CD14-positive monocyte (primary cell): Measurements from ENCODE around the gene BICD1. TPM values are rescaled to one million over a fixed set of nuclear protein-coding genes. Genes with fewer than 3 reads are reported as not detected.
A peak's percentile ranks its signal among the peaks of the same experiment; 100 is the strongest.

ENCODE experiments used
- DNase-seq, 3 donors: peaks; one replicate each; pipeline ENCODE4 v3.0.0-alpha.2; 2011 to 2022
- H2AFZ ChIP-seq: 2 replicates; pipeline ENCODE4 v1.6.0; 2012; ENCODE audit warnings: mild to moderate bottlenecking, low read depth, low read length, inconsistent platforms; ENCODE audit not compliant: insufficient read depth, poor library complexity, severe bottlenecking
- H3K27ac ChIP-seq, 2 donors: 1 replicate in 1 of 2; 2 replicates in 1 of 2; pipeline ENCODE4 v1.5.1; 2012 to 2013; ENCODE audit warnings: low read length in 2 of 2, control low read depth in 1 of 2, inconsistent platforms in 1 of 2, low read depth in 1 of 2, mild to moderate bottlenecking in 1 of 2
- H3K27me3 ChIP-seq, 2 donors: one replicate each; pipeline versions ENCODE4 v1.6.0 to v1.6.1; 2011 to 2013; ENCODE audit warnings: low read length in 2 of 2; ENCODE audit not compliant: control insufficient read depth in 2 of 2, insufficient read depth in 2 of 2
- H3K36me3 ChIP-seq, 2 donors: replicated peaks in 1 of 2; 1 replicate in 1 of 2; 2 replicates in 1 of 2; pipeline versions ENCODE4 v1.5.1 to v1.6.1; 2012 to 2013; ENCODE audit warnings: low read length in 2 of 2, control low read depth in 1 of 2, inconsistent platforms in 1 of 2, mild to moderate bottlenecking in 1 of 2; ENCODE audit not compliant: insufficient read depth in 2 of 2, control insufficient read depth in 1 of 2
- H3K4me1 ChIP-seq, 2 donors: 1 replicate in 1 of 2; 2 replicates in 1 of 2; pipeline versions ENCODE4 v1.5.1 to v1.6.1; 2012 to 2013; ENCODE audit warnings: low read length in 2 of 2, control low read depth in 1 of 2, inconsistent platforms in 1 of 2, mild to moderate bottlenecking in 1 of 2, moderate library complexity in 1 of 2; ENCODE audit not compliant: insufficient read depth in 2 of 2, control insufficient read depth in 1 of 2
- H3K4me2 ChIP-seq: replicated peaks from 2 replicates; pipeline ENCODE3; 2012; ENCODE audit warnings: low read length, moderate library complexity, mild to moderate bottlenecking; ENCODE audit not compliant: poor library complexity, severe bottlenecking; ENCODE audit errors: extremely low read depth
- H3K4me3 ChIP-seq, 3 experiments: fragments of 200-600 bp in 1 of 3; sonication (generic) in 1 of 3; replicated peaks in 1 of 3; 1 replicate in 2 of 3; 2 replicates in 1 of 3; pipeline ENCODE4 v1.5.1; 2011 to 2013; ENCODE audit warnings: low read length in 3 of 3, mild to moderate bottlenecking in 3 of 3, control low read depth in 2 of 3, low read depth in 2 of 3, inconsistent platforms in 1 of 3, moderate library complexity in 1 of 3
- H3K79me2 ChIP-seq: 2 replicates; pipeline ENCODE4 v1.6.0; 2012; ENCODE audit warnings: mild to moderate bottlenecking, control low read depth, inconsistent platforms, low read length, moderate library complexity; ENCODE audit not compliant: insufficient read depth
- H3K9ac ChIP-seq: 2 replicates; pipeline ENCODE4 v1.6.0; 2017; ENCODE audit warnings: low read length, mild to moderate bottlenecking; ENCODE audit not compliant: insufficient read depth, poor library complexity, severe bottlenecking
- H3K9me3 ChIP-seq, 2 donors: replicated peaks in 1 of 2; 1 replicate in 1 of 2; 2 replicates in 1 of 2; pipeline versions ENCODE4 v1.5.1 to v1.6.1; 2012 to 2013; ENCODE audit warnings: low read length in 2 of 2, control low read depth in 1 of 2; ENCODE audit not compliant: control insufficient read depth in 1 of 2, insufficient read depth in 1 of 2
- H4K20me1 ChIP-seq: 2 replicates; pipeline ENCODE4 v1.6.0; 2012; ENCODE audit warnings: mild to moderate bottlenecking, low read length, control low read depth, moderate library complexity; ENCODE audit not compliant: insufficient read depth
- H3K27ac Mint-ChIP-seq, 7 donors: one replicate each; pipeline ENCODE4 v1.8.0; 2020; ENCODE audit warnings: mild to moderate bottlenecking in 7 of 7, mixed read lengths in 7 of 7, moderate library complexity in 6 of 7, inconsistent platforms in 2 of 7
- H3K27me3 Mint-ChIP-seq, 3 donors: one replicate each; pipeline ENCODE4 v1.8.0; 2021 to 2022; ENCODE audit warnings: low read depth in 3 of 3, mild to moderate bottlenecking in 3 of 3, mixed read lengths in 3 of 3, moderate library complexity in 3 of 3, inconsistent platforms in 1 of 3
- H3K36me3 Mint-ChIP-seq, 2 donors: one replicate each; pipeline ENCODE4 v1.8.0; 2020; ENCODE audit warnings: mixed read lengths in 2 of 2, inconsistent platforms in 1 of 2, mild to moderate bottlenecking in 1 of 2
- H3K4me1 Mint-ChIP-seq: one replicate; pipeline ENCODE4 v1.8.0; 2020; ENCODE audit warnings: mild to moderate bottlenecking, mixed read lengths
- H3K4me3 Mint-ChIP-seq, 2 donors: one replicate each; pipeline ENCODE4 v1.8.0; 2020; ENCODE audit warnings: mild to moderate bottlenecking in 2 of 2, mixed read lengths in 2 of 2, moderate library complexity in 1 of 2
- H3K9me3 Mint-ChIP-seq, 7 donors: one replicate each; pipeline ENCODE4 v1.8.0; 2020 to 2022; ENCODE audit warnings: mixed read lengths in 7 of 7, mild to moderate bottlenecking in 6 of 7, moderate library complexity in 6 of 7, inconsistent platforms in 2 of 7
- CTCF ChIP-seq: fragments of 200-600 bp; IDR thresholded peaks from one replicate; pipeline ENCODE4 v1.8.0; 2022; ENCODE audit warnings: antibody characterized with exemption, mild to moderate bottlenecking
- WGBS: methylation state at CpG from one replicate; pipeline ENCODE4 v1.1.5; 2013; ENCODE audit warnings: missing lambda C conversion rate; ENCODE audit not compliant: insufficient coverage; 5-methylcytosine and 5-hydroxymethylcytosine counted together
- intact Hi-C, 2 donors: fragments of 100-400 bp; cut with micrococcal nuclease; formaldehyde crosslinking; loops; one replicate each; pipeline versions ENCODE4 v1.15.0 to v1.15.1; 2023
- polyA plus RNA-seq, 3 donors: library from polyadenylated mRNA; depleted of rRNA in 1 of 3; unstranded in 2 of 3; stranded (reverse) in 1 of 3; fragments of 300-500 nt in 2 of 3; fragments of >200 nt in 1 of 3; fragmentation: Illumina TruSeq in 2 of 3; gene quantifications; 1 replicate in 2 of 3; 2 replicates in 1 of 3; pipeline ENCODE4 v1.2.3, GENCODE V29; 2012 to 2021

Gene BICD1
- polyA plus RNA-seq, 3 donors = 0.55 to 2.1 (median 1.6) TPM

- intact Hi-C loops = loop anchor here in 1 of 2 donors (5.0 kb wide), 1 partner anchor 137 kb away; no protein-coding TSS in a partner anchor
- peaks cover 2 to 3% of the 10 kb centered on the region in 2 donors for H3K36me3 Mint-ChIP-seq
- peak overlapping the region; percentile 87 to 97 for H3K4me3 Mint-ChIP-seq
- Histone ChIP-seq H3K79me2 (peaks cover 3% of the 10 kb centered on the region), H3K27me3 (peaks cover 0 to 24% of the 10 kb centered on the region in 2 donors), H3K36me3 (no peaks in the 10 kb centered on the region), H3K4me2 (peak overlapping the region; percentile 90), H4K20me1 (no peaks in the 10 kb centered on the region), H3K27ac (no peak overlapping the region), H3K4me1 (peaks cover 30 to 63% of the 10 kb centered on the region in 2 donors), H2AFZ (peak overlapping the region; percentile 94), H3K9me3 (no peaks in the 10 kb centered on the region), H3K9ac (peak overlapping the region; percentile 61), H3K4me3 (peak overlapping the region; percentile 54 to 85 (median 55))
- no peak for DNase-seq
- TF ChIP-seq CTCF = no peak
- H3K4me1 Mint-ChIP-seq = peaks cover 51% of the 10 kb centered on the region
- 16% methylated on average over 6 of the region's 15 CpGs for WGBS
- H3K9me3 Mint-ChIP-seq = peaks cover 0 to 7% (median 0%) of the 10 kb centered on the region in 7 donors
- H3K27ac Mint-ChIP-seq = no peak overlapping the region
- H3K27me3 Mint-ChIP-seq = peaks cover 12 to 32% (median 30%) of the 10 kb centered on the region in 3 donors
Observed at GRCh38 chr12:32400114-32400672, 293.5 kb downstream of the BICD1 start.

DNA sequence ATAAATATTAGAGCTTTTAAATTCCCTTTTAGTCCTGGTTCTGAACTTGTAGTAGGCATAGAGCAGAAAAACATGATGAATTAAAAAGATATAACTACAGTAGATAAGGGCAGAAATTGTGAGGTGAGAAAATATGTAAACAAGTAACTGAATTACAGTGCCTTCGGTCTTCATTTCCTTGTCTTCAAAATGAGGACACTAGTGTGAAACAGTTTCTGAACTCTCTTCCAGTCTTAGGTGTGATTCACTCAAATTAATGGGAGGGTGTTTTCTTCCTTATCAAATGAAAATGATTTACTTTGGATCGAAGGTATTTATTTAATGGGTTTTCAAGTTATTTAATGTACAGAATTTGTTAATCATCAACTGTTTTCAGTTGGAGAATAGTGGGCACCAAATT, 294.2 kb downstream of the BICD1 start:
- Histone ChIP-seq H3K27me3 (peaks cover 0 to 24% of the 10 kb centered on the region in 2 donors), H3K79me2 (peaks cover 3% of the 10 kb centered on the region), H3K36me3 (no peaks in the 10 kb centered on the region), H3K9me3 (no peaks in the 10 kb centered on the region), H3K27ac (no peak overlapping the region), H3K4me1 (peaks cover 33 to 70% of the 10 kb centered on the region in 2 donors), H4K20me1 (no peaks in the 10 kb centered on the region), H3K9ac (no peak overlapping the region), H2AFZ (no peak overlapping the region), H3K4me3 (peak overlapping the region in 1 of 3 experiments; percentile 85), H3K4me2 (peak overlapping the region; percentile 90)
- Mint-ChIP-seq H3K36me3 (peaks cover 2 to 3% of the 10 kb centered on the region in 2 donors), H3K4me3 (peak overlapping the region in 1 of 2 donors; percentile 87), H3K27ac (peak overlapping the region in 1 of 7 donors; percentile 30), H3K27me3 (peaks cover 12 to 30% (median 28%) of the 10 kb centered on the region in 3 donors), H3K9me3 (peaks cover 0 to 7% (median 0%) of the 10 kb centered on the region in 7 donors), H3K4me1 (peaks cover 55% of the 10 kb centered on the region)
- WGBS = 50% methylated on average over 1 of the region's 2 CpGs
- no peak for DNase-seq
- no peak for TF ChIP-seq CTCF
- intact Hi-C loops = loop anchor here in 1 of 2 donors (5.0 kb wide), 1 partner anchor 136 kb away; no protein-coding TSS in a partner anchor
